Smooth muscle cell (in vitro differentiated cells): ENCODE results near the gene GDF7. TPM values are rescaled to one million over a fixed set of nuclear protein-coding genes. Genes with fewer than 3 reads are reported as not detected.

Source experiments
- DNase-seq: peaks from one replicate; lab custom pipeline; 2025; ENCODE audit not compliant: unreplicated experiment; lab: John Stamatoyannopoulos, UW
- H2AFZ ChIP-seq: fragments of 200-600 bp; sonication (generic); 2 replicates; pipeline ENCODE4 v1.6.0; 2016; ENCODE audit warnings: antibody characterized with exemption, low read depth, mild to moderate bottlenecking
- H3F3A ChIP-seq: fragments of 200-600 bp; sonication (generic); 2 replicates; pipeline ENCODE4 v1.6.0; 2017; ENCODE audit warnings: antibody characterized with exemption, low read depth
- H3K27ac ChIP-seq: fragments of 200-600 bp; sonication (generic); 2 replicates; pipeline ENCODE4 v1.5.1; 2016; ENCODE audit warnings: low read depth, mild to moderate bottlenecking
- H3K27me3 ChIP-seq: fragments of 200-600 bp; sonication (generic); 2 replicates; pipeline ENCODE4 v1.6.1; 2016; ENCODE audit warnings: low read depth, mild to moderate bottlenecking
- H3K36me3 ChIP-seq: fragments of 200-600 bp; sonication (generic); 2 replicates; pipeline ENCODE4 v1.5.1; 2016; ENCODE audit warnings: low read depth
- H3K4me1 ChIP-seq: fragments of 200-600 bp; sonication (generic); 2 replicates; pipeline ENCODE4 v1.5.1; 2016; ENCODE audit warnings: low read depth
- H3K4me2 ChIP-seq: fragments of 200-600 bp; sonication (generic); 2 replicates; pipeline ENCODE4 v1.6.0; 2016; ENCODE audit warnings: mild to moderate bottlenecking
- H3K4me3 ChIP-seq: fragments of 200-600 bp; sonication (generic); 2 replicates; pipeline ENCODE4 v1.5.1; 2016; ENCODE audit warnings: mild to moderate bottlenecking
- H3K79me2 ChIP-seq: fragments of 200-600 bp; sonication (generic); 2 replicates; pipeline ENCODE4 v1.6.0; 2016; ENCODE audit warnings: low read depth, mild to moderate bottlenecking
- H3K9ac ChIP-seq: fragments of 200-600 bp; sonication (generic); 2 replicates; pipeline ENCODE4 v1.6.0; 2016; ENCODE audit warnings: low read depth
- H3K9me3 ChIP-seq: fragments of 200-600 bp; sonication (generic); replicated peaks from 2 replicates; pipeline ENCODE4 v1.5.1; 2016; ENCODE audit warnings: low read depth
- H4K20me1 ChIP-seq: fragments of 200-600 bp; sonication (generic); 2 replicates; pipeline ENCODE4 v1.6.0; 2016; ENCODE audit warnings: low read depth
- CTCF ChIP-seq: fragments of 200-600 bp; sonication (generic); IDR thresholded peaks from 2 replicates; pipeline ENCODE4 v1.5.1; 2017; ENCODE audit warnings: borderline replicate concordance, mild to moderate bottlenecking, antibody characterized with exemption; ENCODE audit not compliant: insufficient read depth, poor library complexity, severe bottlenecking
- WGBS: methylation state at CpG from one replicate; pipeline ENCODE4 v1.1.7; 2016; ENCODE audit warnings: low lambda C conversion rate; 5-methylcytosine and 5-hydroxymethylcytosine counted together
- polyA plus RNA-seq: library from polyadenylated mRNA; unstranded; fragments of >200 nt; fragmentation: Nextera tagmentation; extraction: Ambion mirVana; gene quantifications from 2 replicates; pipeline ENCODE4 v1.2.1, GENCODE V29; 2016
- total RNA-seq: library from RNA; depleted of rRNA; stranded (reverse); fragments of >200 nt; gene quantifications from 2 replicates; pipeline ENCODE4 v1.2.3, GENCODE V29; 2014

GDF7 gene
- total and polyA plus RNA-seq, 2 experiments from 2014 or later: under 0.01 TPM; not detected in 1

GRCh38 chr2:20626698-20627513 is 40.0 kb upstream of the GDF7 start:
- Histone ChIP-seq H3K27ac (no peak overlapping the region), H3K4me2 (no peak overlapping the region), H2AFZ (no peak overlapping the region), H3K27me3 (no peaks in the 10 kb centered on the region), H3K9me3 (no peaks in the 10 kb centered on the region), H3F3A (peaks cover 6% of the 10 kb centered on the region), H3K9ac (no peak overlapping the region), H4K20me1 (no peaks in the 10 kb centered on the region), H3K36me3 (no peaks in the 10 kb centered on the region), H3K4me3 (no peak overlapping the region), H3K4me1 (peaks cover 2% of the 10 kb centered on the region), H3K79me2 (no peaks in the 10 kb centered on the region)
- 86% methylated on average over 20 of the region's 20 CpGs for WGBS
- no peak for DNase-seq
- no peak for TF ChIP-seq CTCF

- Histone ChIP-seq H3F3A (no peaks in the 10 kb centered on the region), H3K79me2 (no peaks in the 10 kb centered on the region), H3K27me3 (no peaks in the 10 kb centered on the region), H2AFZ (no peak overlapping the region), H3K36me3 (no peaks in the 10 kb centered on the region), H4K20me1 (no peaks in the 10 kb centered on the region), H3K4me2 (no peak overlapping the region), H3K4me3 (no peak overlapping the region), H3K9me3 (no peaks in the 10 kb centered on the region), H3K4me1 (no peaks in the 10 kb centered on the region), H3K9ac (no peak overlapping the region), H3K27ac (no peak overlapping the region)
- TF ChIP-seq CTCF: no peak
- DNase-seq: no peak
- 94% methylated on average over 13 of the region's 16 CpGs for WGBS
Measured at GRCh38 chr2:20627712-20628380, 39.1 kb upstream of the GDF7 start.

- Histone ChIP-seq H3K9me3 (no peaks in the 10 kb centered on the region), H3K4me1 (peaks cover under 1% of the 10 kb centered on the region)
- 86% methylated on average over 6 of the region's 6 CpGs for WGBS
Measured at GRCh38 chr2:20629181-20629580, 37.8 kb upstream of the GDF7 start.

More at GRCh38 chr2:20629181-20629580, 37.8 kb upstream of the GDF7 start:
- Histone ChIP-seq H3K36me3 (no peaks in the 10 kb centered on the region), H3K9ac (no peak overlapping the region), H4K20me1 (no peaks in the 10 kb centered on the region), H3K4me2 (no peak overlapping the region), H3F3A (no peaks in the 10 kb centered on the region), H3K79me2 (no peaks in the 10 kb centered on the region), H2AFZ (no peak overlapping the region), H3K4me3 (no peak overlapping the region), H3K27ac (no peak overlapping the region), H3K27me3 (no peaks in the 10 kb centered on the region)
- no peak for TF ChIP-seq CTCF
- DNase-seq: no peak
